GM12872 (cell line): ENCODE data around the gene KRT3.

ENCODE experiments used
- TF ChIP-seq, protein P1 (sequence below): IDR thresholded peaks from 3 replicates; pipeline ENCODE4 v1.5.1; 2011; ENCODE audit warnings: low read depth, mild to moderate bottlenecking, low read length, moderate library complexity; ENCODE audit not compliant: insufficient read depth

KRT3 gene

DNA sequence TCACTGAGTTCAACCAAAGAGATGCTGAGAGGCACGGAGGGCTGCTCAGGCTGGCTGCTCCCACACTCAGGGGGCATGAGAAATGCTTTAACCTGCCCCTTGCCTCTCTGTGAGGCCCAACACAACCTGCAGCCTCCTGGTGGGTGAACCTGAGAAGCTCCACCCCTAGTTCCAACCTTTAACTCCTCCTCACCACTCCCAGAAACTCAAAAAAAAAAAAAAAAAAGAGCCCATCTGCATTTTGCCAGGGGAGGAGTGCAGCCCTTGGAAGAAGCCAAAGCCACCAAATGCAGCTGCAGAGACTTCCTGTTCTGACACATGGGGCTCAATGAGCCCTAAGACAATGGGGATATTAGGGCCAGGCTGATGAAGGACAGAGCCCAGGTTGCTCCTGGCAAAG, 9.1 kb upstream of the KRT3 start:
- TF ChIP-seq, protein P1, sequence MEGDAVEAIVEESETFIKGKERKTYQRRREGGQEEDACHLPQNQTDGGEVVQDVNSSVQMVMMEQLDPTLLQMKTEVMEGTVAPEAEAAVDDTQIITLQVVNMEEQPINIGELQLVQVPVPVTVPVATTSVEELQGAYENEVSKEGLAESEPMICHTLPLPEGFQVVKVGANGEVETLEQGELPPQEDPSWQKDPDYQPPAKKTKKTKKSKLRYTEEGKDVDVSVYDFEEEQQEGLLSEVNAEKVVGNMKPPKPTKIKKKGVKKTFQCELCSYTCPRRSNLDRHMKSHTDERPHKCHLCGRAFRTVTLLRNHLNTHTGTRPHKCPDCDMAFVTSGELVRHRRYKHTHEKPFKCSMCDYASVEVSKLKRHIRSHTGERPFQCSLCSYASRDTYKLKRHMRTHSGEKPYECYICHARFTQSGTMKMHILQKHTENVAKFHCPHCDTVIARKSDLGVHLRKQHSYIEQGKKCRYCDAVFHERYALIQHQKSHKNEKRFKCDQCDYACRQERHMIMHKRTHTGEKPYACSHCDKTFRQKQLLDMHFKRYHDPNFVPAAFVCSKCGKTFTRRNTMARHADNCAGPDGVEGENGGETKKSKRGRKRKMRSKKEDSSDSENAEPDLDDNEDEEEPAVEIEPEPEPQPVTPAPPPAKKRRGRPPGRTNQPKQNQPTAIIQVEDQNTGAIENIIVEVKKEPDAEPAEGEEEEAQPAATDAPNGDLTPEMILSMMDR, result no peak

DNA sequence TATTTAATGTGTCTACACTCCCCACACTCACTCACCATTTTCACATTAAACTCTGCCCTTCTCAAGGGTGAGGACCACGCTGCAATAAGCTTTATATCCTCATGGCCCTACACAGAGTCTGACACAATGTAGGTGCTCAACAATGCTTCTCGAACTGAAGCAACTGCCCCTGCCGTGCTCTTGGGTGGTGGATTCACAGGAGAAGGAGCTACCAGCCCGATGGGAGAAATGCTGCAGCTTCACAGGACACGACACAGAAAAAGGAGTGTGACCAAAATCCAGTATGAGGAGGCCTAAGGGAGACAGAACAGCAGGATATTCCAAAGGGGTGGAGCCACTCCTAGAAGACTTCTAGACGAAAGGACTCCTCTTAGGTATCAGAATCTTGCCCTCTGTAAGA, 6.5 kb upstream of the KRT3 start:
- TF ChIP-seq, protein P1, result no peak

DNA sequence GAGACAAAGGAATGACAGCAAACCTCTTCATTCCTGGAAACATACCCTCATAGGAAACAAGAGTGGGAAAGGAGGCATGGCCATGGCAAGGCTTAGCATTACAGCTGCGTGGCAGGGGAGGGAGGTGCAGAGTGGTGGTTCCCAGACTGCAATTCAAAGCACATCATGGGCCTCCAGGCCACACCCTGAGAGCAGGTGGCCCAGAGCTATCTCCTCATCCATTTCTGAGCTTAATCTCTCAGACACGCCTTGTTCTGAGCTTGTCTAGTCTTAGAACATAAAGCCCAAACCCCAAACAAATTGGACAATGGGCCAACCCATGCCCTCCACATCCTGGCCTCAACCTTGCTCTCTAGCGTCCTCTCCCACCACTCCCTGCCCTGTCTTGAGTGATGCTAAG, 5.9 kb upstream of the KRT3 start:
- TF ChIP-seq, protein P1, result no peak

DNA sequence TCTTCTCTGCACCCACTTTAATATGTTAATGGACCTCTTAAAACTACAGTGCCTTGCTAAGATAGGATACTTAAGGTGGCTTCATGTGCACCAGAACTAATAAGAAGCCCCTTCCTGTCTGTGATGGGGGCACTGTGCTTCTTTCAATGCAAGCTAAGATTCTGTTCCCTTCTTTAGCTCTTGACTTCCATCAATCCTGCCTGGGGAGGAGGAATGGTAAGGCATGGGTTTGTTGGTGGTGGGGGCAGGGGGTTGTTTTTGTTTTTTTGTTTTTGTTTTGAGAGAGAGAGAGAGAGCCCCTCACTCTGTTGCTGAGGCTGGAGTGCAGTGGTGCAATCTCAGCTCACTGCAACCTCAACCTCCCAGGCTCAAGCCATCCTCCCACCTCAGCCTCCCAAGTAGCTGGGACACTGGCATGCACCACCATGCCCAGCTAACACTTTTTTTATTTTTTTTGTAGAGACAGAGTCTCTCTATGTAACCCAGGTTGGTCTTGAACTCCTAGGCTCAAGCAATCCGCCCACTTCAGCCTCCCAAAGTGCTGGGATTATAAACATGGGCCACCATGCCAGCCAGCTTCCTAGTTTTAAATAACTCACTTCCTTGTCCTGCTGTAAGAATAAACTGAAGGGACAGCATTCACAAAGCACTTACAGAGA, 4.5 kb upstream of the KRT3 start:
- TF ChIP-seq, protein P1, result no peak

DNA sequence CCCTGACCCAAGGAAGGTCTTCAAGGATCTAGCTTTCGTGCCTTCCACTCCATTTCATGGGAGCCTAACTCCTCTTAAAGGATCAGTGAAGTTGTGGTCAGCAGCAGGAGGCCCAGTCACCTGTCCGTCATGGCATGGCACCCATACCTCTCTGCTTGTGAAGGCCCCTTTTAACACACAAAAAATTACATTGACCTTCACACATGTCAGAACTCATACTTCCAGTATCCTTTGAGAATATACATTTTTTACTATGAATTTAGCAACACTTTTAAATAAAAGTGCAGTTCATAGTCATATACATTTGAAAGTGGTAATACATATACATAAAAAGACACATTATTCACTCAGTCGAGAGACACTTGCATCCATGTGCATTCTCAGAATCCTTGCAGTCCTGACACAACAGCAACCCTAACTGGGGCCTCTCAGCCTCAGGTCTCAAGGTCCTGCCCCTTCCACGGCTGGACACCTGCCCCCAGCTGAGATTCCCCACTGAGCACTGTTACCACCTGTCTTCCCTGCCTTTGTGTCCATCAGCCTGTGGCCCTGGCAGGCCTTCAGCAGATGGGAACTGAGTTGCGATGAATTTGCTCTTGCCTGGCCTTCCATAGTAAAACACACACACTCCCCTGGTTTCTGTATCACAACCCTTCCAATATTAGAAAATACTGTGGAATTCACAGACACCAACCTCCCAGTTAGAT, 3.7 kb upstream of the KRT3 start:
- TF ChIP-seq, protein P1, result no peak

DNA sequence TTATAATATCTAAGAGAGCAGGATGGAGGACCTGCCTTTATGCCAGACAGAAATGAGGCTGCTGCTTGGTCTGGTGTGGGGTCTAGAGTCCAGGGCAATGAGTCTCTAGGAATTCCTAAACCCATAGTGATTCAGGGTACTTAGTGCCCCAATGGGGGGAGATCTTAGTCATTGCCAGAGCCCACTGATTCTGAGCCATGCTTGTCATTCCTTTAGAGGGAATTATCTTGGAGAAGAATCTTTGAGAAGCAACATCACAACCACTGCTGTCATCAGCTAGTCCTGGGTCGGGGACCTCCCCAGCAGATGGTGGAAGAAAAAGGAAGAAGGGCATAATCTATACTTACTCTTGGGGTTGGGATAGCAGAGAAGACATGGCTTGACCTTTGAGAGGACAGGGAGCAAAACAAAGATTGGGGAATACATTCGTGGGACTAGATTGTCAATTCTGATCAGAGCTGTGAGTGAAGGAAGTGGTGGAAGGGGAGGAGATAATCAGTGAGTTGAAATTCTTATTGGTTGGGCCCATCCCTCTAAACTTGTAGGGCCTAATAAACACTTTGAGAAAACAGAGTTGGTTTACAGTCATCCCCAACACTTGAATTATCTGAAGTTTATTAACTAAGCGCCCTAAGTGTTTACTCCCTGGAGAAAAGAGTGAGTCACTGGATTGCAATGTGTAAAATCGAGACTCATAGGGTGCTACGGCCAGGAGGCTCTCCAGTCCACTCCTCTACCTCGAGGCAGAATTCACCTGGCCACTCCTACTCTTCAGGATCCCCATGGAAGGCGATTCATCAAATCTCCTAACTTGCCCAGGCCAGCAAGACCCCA, 3.0 kb upstream of the KRT3 start:
- TF ChIP-seq, protein P1, result no peak

DNA sequence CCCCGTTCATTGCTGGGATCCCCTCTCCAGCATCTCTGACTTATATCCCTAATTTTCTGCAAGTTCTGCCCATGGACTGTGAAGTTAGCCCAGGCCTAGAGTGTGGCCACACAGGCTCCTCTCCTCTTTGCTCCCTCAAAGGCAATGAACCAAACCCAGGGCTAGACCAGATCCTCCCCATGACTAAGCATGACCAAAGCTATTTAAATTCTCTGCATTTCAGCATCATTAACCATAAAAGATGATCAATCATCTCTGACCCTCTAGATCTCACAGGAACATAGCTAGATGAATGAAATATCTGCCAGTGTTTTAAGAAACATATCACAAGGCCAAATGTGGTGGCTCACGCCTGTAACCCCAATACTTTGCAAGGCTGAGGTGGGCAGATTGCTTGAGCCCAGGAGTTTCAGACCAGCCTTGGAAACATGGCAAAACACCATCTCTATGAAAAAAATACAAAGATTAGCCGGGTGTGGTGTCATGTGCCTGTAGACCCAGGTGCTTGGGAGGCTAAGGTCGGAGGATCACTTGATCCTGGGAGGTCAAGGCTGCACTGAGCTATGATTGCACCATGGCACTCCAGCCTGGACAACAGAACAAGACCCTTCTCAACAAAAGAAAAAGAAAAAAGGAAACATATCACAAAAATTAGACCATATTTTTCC, 2.2 kb upstream of the KRT3 start:
- TF ChIP-seq, protein P1, result no peak
